Measurements from ENCODE around the gene CFAP107. TPM values are rescaled to one million over a fixed set of nuclear protein-coding genes. Genes with fewer than 3 reads are reported as not detected.

The CFAP107 gene, protein sequence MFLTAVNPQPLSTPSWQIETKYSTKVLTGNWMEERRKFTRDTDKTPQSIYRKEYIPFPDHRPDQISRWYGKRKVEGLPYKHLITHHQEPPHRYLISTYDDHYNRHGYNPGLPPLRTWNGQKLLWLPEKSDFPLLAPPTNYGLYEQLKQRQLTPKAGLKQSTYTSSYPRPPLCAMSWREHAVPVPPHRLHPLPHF
- total RNA-seq (not detected), polyA plus RNA-seq (under 1 TPM in 1 of 3 donors, not detected in 2; under 0.01 TPM)

DNA sequence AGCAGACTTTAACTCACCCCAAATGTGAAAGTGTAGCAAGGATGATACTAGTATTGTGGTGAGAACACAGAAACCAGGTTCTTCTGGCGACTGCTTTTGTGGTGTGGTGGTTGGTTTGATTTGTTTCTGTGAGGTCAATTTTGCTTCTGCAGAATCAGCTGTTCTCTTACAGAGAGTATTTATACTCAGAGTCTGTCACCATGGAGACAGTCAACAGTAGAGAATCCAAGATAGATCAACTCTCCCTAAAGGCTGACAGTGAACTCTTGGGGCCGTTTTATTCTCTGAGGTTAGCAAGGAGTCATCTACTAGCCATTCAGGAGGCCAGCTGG, at the start of gene CFAP107:
CFAP107 (plus strand) TSS at position 209 of the 332 bp plus-strand sequence. CDS start 231 bp downstream, outside the sequence.
- H3K9me3 ChIP-seq: peaks cover 0 to 12% (median 5%) of the 10 kb centered on the region in 4 donors
- H3K36me3 ChIP-seq: no peaks in the 10 kb centered on the region
- H3K4me3 ChIP-seq: no peak within 1 kb of the TSS
- H3K27ac ChIP-seq: no peak within 1 kb of the TSS
- TF ChIP-seq EP300 (IDR thresholded peaks at IDR 0.05) (no peak), POLR2AphosphoS5 (IDR thresholded peaks at IDR 0.05) (no peak), POLR2A (IDR thresholded peaks at IDR 0.05) (no peak)
- TF ChIP-seq, protein P1, sequence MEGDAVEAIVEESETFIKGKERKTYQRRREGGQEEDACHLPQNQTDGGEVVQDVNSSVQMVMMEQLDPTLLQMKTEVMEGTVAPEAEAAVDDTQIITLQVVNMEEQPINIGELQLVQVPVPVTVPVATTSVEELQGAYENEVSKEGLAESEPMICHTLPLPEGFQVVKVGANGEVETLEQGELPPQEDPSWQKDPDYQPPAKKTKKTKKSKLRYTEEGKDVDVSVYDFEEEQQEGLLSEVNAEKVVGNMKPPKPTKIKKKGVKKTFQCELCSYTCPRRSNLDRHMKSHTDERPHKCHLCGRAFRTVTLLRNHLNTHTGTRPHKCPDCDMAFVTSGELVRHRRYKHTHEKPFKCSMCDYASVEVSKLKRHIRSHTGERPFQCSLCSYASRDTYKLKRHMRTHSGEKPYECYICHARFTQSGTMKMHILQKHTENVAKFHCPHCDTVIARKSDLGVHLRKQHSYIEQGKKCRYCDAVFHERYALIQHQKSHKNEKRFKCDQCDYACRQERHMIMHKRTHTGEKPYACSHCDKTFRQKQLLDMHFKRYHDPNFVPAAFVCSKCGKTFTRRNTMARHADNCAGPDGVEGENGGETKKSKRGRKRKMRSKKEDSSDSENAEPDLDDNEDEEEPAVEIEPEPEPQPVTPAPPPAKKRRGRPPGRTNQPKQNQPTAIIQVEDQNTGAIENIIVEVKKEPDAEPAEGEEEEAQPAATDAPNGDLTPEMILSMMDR (IDR thresholded peaks at IDR 0.05): no peak
- H3K4me1 ChIP-seq: no peaks in the 10 kb centered on the region
- no peak for DNase-seq
- intact Hi-C loops (cut with DNase I): no loop called here
- H3K27me3 ChIP-seq: peaks cover 0 to 3% (median 0%) of the 10 kb centered on the region in 3 donors
- 12 to 31% methylated on average over 2 of the region's 2 CpGs for WGBS, 2 donors

DNA sequence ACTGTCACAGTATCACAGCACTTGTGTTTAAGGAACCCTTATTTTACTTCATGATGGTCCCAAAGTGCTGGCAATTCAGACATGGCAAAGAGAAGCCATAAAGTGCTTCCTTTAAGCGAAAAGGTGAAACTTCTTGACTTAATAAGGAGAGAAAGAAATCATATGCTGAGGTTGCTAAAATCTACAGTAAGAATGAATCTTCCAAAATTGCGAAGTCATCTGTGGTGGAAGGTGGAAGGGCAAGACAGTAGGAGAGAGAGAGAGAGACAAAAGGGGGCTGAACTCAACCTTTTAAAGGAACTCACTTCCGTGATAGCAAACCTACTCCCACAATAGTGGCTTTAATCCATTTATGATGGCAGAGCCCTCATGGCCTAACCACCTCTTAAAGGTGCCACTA, 49.3 kb upstream of the CFAP107 start:
- H3K4me3 ChIP-seq: no peak overlapping the region
- no peaks in the 10 kb centered on the region for H3K4me1 ChIP-seq
- peaks cover 0 to 7% (median 0%) of the 10 kb centered on the region in 4 donors for H3K9me3 ChIP-seq
- DNase-seq: no peak
- intact Hi-C loops (cut with DNase I): no loop called here
- H3K27ac ChIP-seq: no peak overlapping the region
- H3K36me3 ChIP-seq: no peaks in the 10 kb centered on the region
- no peak for TF ChIP-seq POLR2AphosphoS5 (IDR thresholded peaks at IDR 0.05)
- TF ChIP-seq EP300 (IDR thresholded peaks at IDR 0.05): no peak
- TF ChIP-seq, protein P1 (IDR thresholded peaks at IDR 0.05): no peak
- TF ChIP-seq POLR2A (IDR thresholded peaks at IDR 0.05): no peak
- WGBS, 2 donors: 93 to 94% methylated on average over 3 of the region's 3 CpGs
- H3K27me3 ChIP-seq: no peaks in the 10 kb centered on the region

DNA sequence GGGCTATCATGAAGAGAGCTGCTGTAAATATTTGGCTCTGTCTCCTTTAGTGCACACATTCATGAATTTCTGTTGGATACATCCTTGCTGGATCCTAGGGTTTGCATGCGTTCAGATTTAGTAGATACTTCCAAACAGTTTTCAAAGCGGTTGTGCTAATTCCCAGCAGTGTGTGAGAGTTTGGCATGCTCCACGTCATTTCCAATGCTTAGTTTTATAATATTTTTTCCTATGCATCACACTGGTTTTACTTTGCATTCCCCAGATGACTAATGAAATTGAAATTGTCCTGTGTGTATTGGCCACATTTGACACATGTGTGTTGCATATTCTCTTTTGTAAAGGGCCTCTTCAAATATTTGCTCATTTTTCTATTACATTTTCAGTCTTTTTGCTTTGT, 48.6 kb upstream of the CFAP107 start:
- TF ChIP-seq POLR2A (IDR thresholded peaks at IDR 0.05): no peak
- TF ChIP-seq, protein P1 (IDR thresholded peaks at IDR 0.05): no peak
- H3K27me3 ChIP-seq: no peaks in the 10 kb centered on the region
- H3K4me1 ChIP-seq: no peaks in the 10 kb centered on the region
- 88 to 92% methylated on average over 3 of the region's 3 CpGs for WGBS, 2 donors
- no peak for DNase-seq
- no peak overlapping the region for H3K4me3 ChIP-seq
- intact Hi-C loops (cut with DNase I): no loop called here
- H3K9me3 ChIP-seq: peaks cover 0 to 7% (median 0%) of the 10 kb centered on the region in 4 donors
- no peaks in the 10 kb centered on the region for H3K36me3 ChIP-seq
- no peak overlapping the region for H3K27ac ChIP-seq

DNA sequence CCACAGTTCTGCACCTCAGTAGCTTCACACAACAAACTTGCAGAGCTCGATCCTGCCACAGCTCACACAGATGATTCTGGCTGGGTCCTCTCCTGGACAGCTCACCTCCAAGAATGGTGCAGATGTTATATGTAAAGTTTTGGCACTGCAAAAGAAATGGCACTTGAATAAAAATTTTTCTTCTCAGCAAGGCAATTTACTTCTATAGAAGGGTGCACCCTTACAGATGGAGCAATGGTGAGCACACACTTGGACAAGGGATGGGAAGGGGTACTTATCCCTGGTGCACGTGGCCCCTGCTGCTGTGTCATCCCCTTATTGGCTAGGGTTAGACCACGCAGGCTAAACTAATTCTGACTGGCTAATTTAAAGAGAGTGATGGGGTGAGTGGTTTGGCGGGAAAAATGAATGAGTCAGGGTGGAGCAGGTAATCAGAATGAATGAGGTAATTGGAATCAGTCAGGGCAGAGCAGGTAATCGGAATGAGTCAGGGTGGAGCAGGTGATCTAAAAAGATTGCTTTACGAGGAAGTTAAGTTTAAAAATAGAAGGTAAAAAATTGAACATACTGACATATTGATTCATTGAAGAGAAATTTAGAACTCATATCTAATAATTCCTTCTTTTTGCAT, 42.1 kb upstream of the CFAP107 start:
- no peak overlapping the region for H3K27ac ChIP-seq

More for the DNA sequence above, 42.1 kb upstream of the CFAP107 start:
- no peaks in the 10 kb centered on the region for H3K4me1 ChIP-seq
- DNase-seq: no peak
- no peak overlapping the region for H3K4me3 ChIP-seq
- no peaks in the 10 kb centered on the region for H3K36me3 ChIP-seq
- WGBS, 2 donors: 63 to 77% methylated on average over 6 of the region's 6 CpGs
- intact Hi-C loops (cut with DNase I): no loop called here
- H3K27me3 ChIP-seq: no peaks in the 10 kb centered on the region
- TF ChIP-seq EP300 (IDR thresholded peaks at IDR 0.05): no peak
- no peak for TF ChIP-seq POLR2AphosphoS5 (IDR thresholded peaks at IDR 0.05)
- TF ChIP-seq, protein P1 (IDR thresholded peaks at IDR 0.05): no peak
- no peak for TF ChIP-seq POLR2A (IDR thresholded peaks at IDR 0.05)
- H3K9me3 ChIP-seq: peaks cover 0 to 19% (median 5%) of the 10 kb centered on the region in 4 donors
